ENCODE measurements around the gene RTKN. TPM values are rescaled to one million over a fixed set of nuclear protein-coding genes. Genes with fewer than 3 reads are reported as not detected.

Gene RTKN
- polyA plus RNA-seq, 1 of the 3 experiments (the other 2 are of a cell fraction), result 22.6 TPM

- no peak overlapping the region for H3K27ac ChIP-seq (ENCODE audit: low read depth in 2 of 2, low read length in 1 of 2)
- H3K4me1 ChIP-seq (ENCODE audit: control insufficient read depth in 1 of 2, insufficient read depth in 2 of 2, low read depth in 1 of 2, low read length in 1 of 2), result peaks cover 9 to 20% of the 10 kb centered on the region in 2 experiments; a peak in 2 of 4 replicates
- no peak for DNase-seq
- no peak overlapping the region for H3K4me2 ChIP-seq
- ChIA-PET POLR2A (no interaction called here), CTCF (interaction anchor here (1.1 to 3.1 kb wide), 4 partner anchors 16 to 59 kb away, joined by 4 to 14 read pairs (median 5); no protein-coding TSS in a partner anchor)
- H3F3A ChIP-seq (replicated peaks; ENCODE audit: insufficient read depth), result no peaks in the 10 kb centered on the region
- H3K9ac ChIP-seq, result no peak overlapping the region
- H3K27me3 ChIP-seq (ENCODE audit: insufficient read depth), result no peaks in the 10 kb centered on the region
- H3K9me2 ChIP-seq, result no peaks in the 10 kb centered on the region
- TF ChIP-seq FOXM1 (IDR thresholded peaks at IDR 0.05; ENCODE audit: low read depth), result no peak
- TF ChIP-seq MXI1 (IDR thresholded peaks at IDR 0.05; ENCODE audit: low read depth, low read length), result no peak
- TF ChIP-seq USF2 (IDR thresholded peaks at IDR 0.05; ENCODE audit: borderline replicate concordance, low read depth, low read length), result no peak
- TF ChIP-seq, protein P1, sequence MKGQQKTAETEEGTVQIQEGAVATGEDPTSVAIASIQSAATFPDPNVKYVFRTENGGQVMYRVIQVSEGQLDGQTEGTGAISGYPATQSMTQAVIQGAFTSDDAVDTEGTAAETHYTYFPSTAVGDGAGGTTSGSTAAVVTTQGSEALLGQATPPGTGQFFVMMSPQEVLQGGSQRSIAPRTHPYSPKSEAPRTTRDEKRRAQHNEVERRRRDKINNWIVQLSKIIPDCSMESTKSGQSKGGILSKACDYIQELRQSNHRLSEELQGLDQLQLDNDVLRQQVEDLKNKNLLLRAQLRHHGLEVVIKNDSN (IDR thresholded peaks at IDR 0.05; ENCODE audit: borderline replicate concordance, low read depth), result no peak
- WGBS (ENCODE audit: low lambda C conversion rate), result 95% methylated on average over 1 of the region's 1 CpG
- H3K9me3 ChIP-seq, result no peaks in the 10 kb centered on the region
- no peak overlapping the region for H3K4me3 ChIP-seq (ENCODE audit: low read depth in 2 of 2, low read length in 1 of 2)
- H3K36me3 ChIP-seq (replicated peaks in 1 of 2; ENCODE audit: control insufficient read depth in 1 of 2, insufficient read depth in 2 of 2, low read length in 1 of 2), result peaks cover 0 to 2% of the 10 kb centered on the region in 2 experiments
- H2AFZ ChIP-seq (ENCODE audit: low read depth), result peak overlapping the region; percentile 86; the same call in 1 of the 2 replicates
- peaks cover 30% of the 10 kb centered on the region for H3K79me2 ChIP-seq (ENCODE audit: insufficient read depth)
- peaks cover 14% of the 10 kb centered on the region for H4K20me1 ChIP-seq (ENCODE audit: insufficient read depth)
Measured at GRCh38 chr2:74393525-74393924, 48.2 kb downstream of the RTKN start.

DNA sequence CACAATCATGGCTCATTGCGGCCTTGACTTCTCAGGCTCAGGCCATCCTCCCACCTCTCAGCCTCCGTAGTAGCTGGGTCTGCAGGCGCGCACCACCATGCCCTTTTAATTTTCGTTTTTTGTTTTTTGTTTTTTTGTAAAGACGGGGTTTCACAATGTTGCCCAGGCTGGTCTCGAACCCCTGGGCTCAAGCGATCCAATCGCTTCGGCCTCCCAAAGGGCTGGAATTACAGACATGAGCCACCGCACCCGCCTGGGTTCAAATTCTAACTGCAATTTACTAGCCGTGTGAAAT is 49.3 kb downstream of the RTKN start:
- 74% methylated on average over 13 of the region's 13 CpGs for WGBS (ENCODE audit: low lambda C conversion rate)
- peak overlapping the region; percentile 84 to 94 for H3K4me3 ChIP-seq (ENCODE audit: low read depth in 2 of 2, low read length in 1 of 2)
- peak overlapping the region; percentile 91 for H3K4me2 ChIP-seq

More for the DNA sequence above, 49.3 kb downstream of the RTKN start:
- Histone ChIP-seq H2AFZ (ENCODE audit: low read depth) (peak overlapping the region; percentile 86), H3K27ac (ENCODE audit: low read depth in 2 of 2, low read length in 1 of 2) (no peak overlapping the region), H3K27me3 (ENCODE audit: insufficient read depth) (no peaks in the 10 kb centered on the region), H3K9ac (0 out of 2 replicates have a peak overlapping the region, but pooled peaks have one; percentile 86), H3K36me3 (replicated peaks in 1 of 2; ENCODE audit: control insufficient read depth in 1 of 2, insufficient read depth in 2 of 2, low read length in 1 of 2) (peaks cover 0 to 2% of the 10 kb centered on the region in 2 experiments), H3K79me2 (ENCODE audit: insufficient read depth) (peaks cover 41% of the 10 kb centered on the region), H3F3A (replicated peaks; ENCODE audit: insufficient read depth) (no peaks in the 10 kb centered on the region), H3K4me1 (ENCODE audit: control insufficient read depth in 1 of 2, insufficient read depth in 2 of 2, low read depth in 1 of 2, low read length in 1 of 2) (peaks cover 9 to 20% of the 10 kb centered on the region in 2 experiments; a peak in 3 of 4 replicates), H3K9me3 (no peaks in the 10 kb centered on the region), H3K9me2 (no peaks in the 10 kb centered on the region), H4K20me1 (ENCODE audit: insufficient read depth) (peaks cover 25% of the 10 kb centered on the region)
- no peak for DNase-seq
- TF ChIP-seq SMC3 (IDR thresholded peaks at IDR 0.05; ENCODE audit: low read depth, low read length) (no peak), EP300 (IDR thresholded peaks at IDR 0.05; ENCODE audit: borderline replicate concordance in 1 of 2, low read depth in 1 of 2, low read length in 1 of 2) (no peak), POLR2AphosphoS5 (IDR thresholded peaks at IDR 0.05; ENCODE audit: low read depth, low read length) (no peak), PBX3 (IDR thresholded peaks at IDR 0.05) (no peak), MAX (IDR thresholded peaks at IDR 0.05; ENCODE audit: low read depth) (no peak), REST (IDR thresholded peaks at IDR 0.05; ENCODE audit: low read depth, low read length) (no peak)
- CTCF ChIA-PET, result interaction anchor here (1.0 to 5.0 kb wide), 29 partner anchors 9 to 195 kb away, joined by 3 to 52 read pairs (median 6); partner anchors contain the start of genes C2orf81, CCDC142, DCTN1 and INO80B
- POLR2A ChIA-PET, result interaction anchor here (1.0 to 1.8 kb wide), 10 partner anchors 12 to 244 kb away, joined by 3 to 11 read pairs (median 6); partner anchors contain the start of genes C2orf81, CCDC142, DCTN1 and INO80B
